Stimulated activated CD8-positive, alpha-beta memory T cell treated with anti-CD3 and anti-CD28 coated beads, Interleukin-4, amount 100 ng/mL, for 48 hours (primary cell): Measurements from ENCODE around the gene RASSF3.
"Not testable (repeated sequence)": the region's sequence is repeated elsewhere in the genome, so short reads cannot be mapped to it uniquely, and the experiment has no call there.

ENCODE experiments used
- DNase-seq: peaks from one replicate; pipeline ENCODE4 v3.0.0-alpha.2; 2020

The RASSF3 gene

GRCh38 chr12:64672925-64673409, 62.7 kb downstream of the RASSF3 start:
- DNase-seq = no peak

DNA sequence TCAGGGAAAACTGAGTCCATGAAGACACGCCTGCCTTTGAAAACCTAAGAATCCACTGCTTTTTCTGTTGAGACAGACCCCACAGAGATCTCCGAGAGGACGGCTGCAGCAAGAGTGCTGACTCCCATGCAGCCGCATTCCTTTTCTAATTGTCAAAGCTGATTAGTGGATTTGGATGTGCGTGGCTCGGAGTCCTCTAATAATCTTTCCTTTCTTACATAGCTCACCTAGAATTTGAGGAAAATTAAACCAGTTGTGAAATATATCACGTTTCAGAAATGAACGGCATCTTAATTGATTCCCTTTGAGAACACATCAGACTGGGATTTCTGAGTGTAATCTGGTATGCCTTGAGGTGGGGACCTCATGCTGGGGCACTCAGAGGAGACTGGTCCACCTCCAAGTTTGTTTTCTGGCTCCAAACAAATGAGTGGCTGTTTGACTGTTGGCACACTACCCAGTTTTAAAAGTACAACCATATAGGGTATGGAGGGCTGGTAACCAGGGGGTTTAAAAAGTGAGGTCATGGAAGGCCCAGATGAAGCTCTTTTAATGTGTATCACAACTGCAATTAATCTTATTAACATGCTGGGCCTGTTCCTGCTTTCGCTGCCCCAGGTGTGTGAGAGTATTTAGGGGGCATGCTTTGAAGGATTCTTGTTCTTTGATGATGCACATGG, 63.3 kb downstream of the RASSF3 start:
- DNase-seq = no peak

DNA sequence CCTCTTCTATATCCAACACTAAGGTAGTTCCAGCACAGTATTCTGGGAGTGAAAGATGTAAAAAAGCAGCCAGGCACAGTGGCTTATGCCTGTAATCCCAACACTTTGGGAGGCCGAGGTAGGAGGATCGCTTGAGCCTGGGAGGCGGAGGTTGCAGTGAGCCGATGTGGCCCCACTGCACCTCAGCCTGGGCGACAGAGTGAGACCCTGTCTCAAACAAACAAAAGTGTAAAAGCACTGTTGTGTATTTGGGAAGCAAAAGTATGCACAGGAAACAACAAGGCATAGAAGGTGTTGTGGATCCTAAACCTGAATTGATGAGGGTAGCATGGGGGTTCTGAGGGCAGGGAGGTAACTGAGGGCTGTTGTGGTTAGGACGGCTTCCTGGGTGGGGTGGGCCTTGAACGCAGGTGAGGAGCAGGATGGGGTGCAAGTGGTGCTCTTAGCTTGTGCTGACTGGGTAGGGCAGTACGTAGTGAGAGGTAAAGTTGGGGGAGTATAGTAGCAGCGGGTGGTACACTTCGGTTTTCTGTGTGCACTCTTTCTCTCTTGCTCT, 64.2 kb downstream of the RASSF3 start:
- DNase-seq = no peak

DNA sequence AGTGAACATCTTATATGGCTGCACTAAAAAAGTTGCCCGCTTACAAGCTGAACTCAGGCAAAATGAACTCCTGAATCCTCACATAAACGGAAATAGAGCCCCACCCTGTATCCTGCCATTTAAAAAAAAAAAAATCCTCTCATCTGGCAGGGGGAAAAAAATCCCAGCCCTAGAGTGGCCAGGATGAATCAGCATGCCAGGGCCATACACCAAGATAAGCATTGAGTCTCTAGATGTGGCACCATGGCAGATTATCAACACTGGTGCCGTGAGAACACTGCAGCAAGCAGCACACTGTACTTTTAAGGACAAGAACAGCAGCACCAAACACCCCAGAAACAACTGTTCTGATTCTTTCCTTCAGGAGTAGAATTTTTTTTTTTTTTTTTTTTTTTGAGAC, 65.5 kb downstream of the RASSF3 start:
- no peak for DNase-seq

DNA sequence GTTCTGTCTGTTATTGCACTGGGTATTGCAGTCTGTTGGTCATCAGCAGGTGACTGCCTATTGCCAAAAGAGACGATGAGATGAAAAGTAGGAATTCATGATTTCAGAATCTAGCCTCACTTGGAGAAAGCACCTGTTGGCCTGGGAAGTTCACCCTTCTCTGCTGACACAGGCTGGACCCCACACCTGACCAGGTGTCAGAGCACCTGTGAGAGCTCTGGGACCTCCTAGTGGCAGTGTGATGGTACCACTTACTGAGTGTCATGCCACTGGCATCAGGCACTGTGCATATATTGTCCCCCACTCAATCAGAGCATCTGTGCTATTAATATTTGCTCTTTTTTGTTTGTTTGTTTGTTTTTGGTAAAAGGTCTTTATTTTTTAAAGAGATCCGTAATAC, 68.0 kb downstream of the RASSF3 start:
- no peak for DNase-seq

GRCh38 chr12:64678835-64679234, 68.5 kb downstream of the RASSF3 start:
- no peak for DNase-seq

DNA sequence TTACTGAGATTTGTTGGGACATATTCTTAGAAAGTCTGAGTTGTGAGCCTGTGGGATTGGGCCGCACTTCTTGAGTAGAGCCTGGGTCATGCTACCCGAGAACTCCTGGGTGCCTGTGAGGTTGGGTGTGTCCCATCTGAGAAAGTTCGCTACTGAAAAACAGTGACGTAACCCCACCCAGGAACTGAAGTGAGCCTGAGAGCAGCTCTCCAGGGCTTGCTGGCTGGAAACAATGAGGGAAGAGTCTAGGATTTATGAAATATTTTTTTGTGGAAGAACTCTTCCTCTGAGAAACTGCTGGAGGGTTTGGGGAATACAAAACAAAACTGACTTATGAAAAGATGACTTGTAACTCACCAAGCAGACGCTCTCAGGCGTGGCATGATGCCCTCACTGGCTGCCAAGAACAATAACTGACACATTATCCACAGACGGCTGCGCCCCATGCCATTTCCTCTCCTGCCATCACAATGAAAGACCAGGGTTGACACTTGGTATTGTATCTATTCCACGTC, 69.2 kb downstream of the RASSF3 start:
- DNase-seq = peak; percentile 69

DNA sequence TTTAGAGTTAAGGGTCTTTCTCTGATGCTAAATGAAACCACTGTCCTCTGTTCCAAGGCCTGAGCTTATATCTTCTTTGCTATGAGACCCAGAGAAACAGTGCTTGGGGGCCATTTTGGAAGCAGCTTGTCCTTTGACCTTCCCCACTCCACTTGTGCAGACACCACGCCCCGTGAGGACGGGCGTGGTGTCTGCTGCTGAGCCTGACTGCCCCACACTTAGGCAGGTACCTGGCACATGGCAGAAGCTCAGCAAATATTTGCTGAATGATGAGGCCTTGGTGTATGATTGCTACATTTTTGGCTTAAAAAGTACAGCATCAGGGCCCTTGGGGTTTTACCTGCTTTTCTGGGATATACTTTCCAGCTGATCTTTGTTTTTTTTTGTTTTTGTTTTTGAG, 69.9 kb downstream of the RASSF3 start:
- no peak for DNase-seq

- DNase-seq = no peak
Measured at GRCh38 chr12:64681200-64682052, 71.1 kb downstream of the RASSF3 start.

DNA sequence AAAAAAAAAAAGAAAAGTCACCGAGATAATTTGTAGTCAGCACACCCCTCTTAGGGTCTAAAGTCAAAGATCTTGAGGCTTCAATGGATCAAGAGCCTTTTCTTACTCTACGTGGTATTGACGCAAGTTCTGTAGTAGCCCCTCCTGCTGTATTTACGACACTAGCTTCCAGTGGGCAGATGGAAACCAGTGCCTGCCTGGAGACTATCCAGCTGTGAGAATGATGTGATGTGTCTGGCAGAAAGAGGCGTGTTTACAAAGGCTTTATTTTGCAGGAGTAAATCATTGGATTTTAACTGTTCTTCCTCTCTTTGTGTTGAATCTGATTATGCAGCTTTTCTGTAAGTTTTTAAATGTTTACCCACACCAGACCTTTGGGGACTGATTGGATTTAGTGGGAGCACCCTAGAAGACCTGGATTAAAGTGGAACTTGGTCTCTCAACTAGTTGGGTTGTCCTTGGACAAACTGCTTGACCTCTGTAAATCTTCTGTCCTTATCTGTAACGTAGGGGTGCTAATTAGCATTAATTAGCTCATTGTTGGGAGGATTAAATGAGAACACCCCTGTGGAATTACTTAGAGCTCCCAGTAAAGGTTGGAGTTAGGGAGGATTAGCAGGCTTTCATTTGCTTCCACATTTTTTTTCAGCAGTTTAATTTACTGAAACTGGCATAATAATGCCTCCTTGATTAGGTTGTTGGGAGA, 72.4 kb downstream of the RASSF3 start:
- no peak for DNase-seq

DNA sequence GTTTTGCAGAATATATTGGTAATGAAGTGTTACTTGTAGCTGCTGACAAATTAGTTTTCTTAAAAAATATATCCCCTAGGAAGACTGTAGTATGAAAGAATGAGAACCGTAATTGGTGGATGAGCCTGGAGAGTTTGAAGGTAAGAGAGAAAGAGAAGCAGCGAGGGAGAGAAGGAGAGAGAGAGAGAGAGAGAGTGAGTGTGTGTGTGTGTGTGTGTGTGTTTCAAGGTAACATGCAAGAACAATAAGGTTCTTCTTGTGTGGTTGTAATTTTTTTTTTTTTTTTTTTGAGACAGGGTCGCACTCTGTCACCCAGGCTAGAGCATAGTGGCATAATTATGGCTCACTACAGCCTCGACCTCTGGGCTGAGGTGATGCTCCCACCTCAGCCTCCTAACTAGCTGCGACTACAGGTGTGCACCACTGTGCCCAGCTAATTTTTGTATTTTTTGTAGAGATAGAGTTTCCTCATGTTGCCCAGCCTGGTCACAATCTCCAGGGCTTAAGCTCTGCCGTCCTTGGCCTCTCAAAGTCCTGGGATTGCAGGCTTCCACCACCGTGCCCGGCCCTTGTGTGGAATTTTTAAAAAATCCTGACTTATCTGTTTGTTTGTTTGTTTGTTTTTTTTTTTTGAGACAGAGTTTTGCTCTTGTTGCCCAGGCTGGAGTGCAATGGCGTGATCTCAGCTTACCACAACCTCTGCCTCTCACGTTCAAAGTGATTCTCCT, 73.7 kb downstream of the RASSF3 start:
- DNase-seq = no peak

DNA sequence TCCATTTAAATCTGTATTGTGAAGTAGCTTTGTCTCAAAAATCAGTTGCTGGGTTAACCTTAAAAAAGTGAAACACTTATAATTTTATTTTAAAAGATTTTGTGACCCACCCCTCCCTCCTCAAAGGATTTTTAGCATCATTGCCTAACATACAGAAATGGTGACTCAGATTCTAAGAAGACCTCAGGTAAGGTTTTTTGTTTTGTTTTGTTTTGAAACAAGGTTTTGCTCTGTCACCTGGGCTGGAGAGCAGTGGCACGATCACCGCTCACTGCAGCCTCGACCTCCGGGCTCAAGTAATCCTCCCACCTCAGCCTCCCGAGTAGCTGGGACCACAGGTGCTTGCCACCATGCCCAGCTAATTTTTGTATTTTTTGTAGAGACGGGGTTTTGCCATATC, 74.8 kb downstream of the RASSF3 start:
- DNase-seq = no peak

GRCh38 chr12:64685605-64686004, 75.3 kb downstream of the RASSF3 start:
- DNase-seq = no peak

DNA sequence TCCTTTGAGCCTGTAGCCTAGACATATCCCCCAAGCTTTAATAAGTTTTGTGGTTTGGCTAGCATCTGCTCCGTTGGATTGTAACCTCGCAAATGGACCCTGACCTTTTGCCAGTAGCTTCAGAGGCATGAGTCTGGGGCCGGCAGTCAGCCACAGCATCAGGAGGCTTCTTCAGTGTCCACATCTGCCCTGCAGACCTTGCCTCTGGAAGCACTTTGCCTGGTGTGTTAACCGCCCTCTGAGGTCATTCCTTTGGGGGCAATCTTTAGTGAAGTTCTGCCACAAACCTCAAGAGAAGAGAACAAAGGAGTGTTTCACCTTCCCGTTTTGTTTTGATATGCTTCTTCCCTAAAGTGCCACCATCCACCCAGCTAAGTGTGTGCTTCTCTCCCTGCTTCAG, 77.5 kb downstream of the RASSF3 start:
- no peak for DNase-seq

GRCh38 chr12:64688219-64688618, 77.9 kb downstream of the RASSF3 start:
- DNase-seq = no peak

GRCh38 chr12:64688715-64689114, 78.4 kb downstream of the RASSF3 start:
- DNase-seq = no peak

DNA sequence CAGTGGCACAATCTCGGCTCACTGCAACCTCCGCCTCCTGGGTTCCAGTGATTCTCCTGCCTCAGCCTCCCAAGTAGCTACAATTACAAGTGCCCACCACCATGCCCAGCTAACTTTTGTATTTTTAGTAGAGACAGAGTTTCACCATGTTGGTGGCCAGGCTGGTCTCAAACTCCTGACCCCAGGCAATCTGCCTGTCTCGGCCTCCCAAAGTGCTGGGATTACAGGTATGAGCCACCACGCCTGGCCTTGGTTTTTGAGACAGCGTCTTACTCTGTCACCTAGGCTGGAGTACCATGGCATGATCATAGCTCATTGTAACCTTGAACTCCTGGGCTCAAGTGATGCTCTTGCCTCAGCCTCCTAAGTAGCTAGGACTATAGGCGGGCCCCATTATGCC, 79.9 kb downstream of the RASSF3 start:
- DNase-seq = not testable (repeated sequence)

- no peak for DNase-seq
Measured at GRCh38 chr12:64691227-64691794, 81.0 kb downstream of the RASSF3 start.

GRCh38 chr12:64691795-64692583, 81.7 kb downstream of the RASSF3 start:
- no peak for DNase-seq

GRCh38 chr12:64694130-64695040, 84.1 kb downstream of the RASSF3 start:
- DNase-seq = no peak
